GM18909 (cell line): ENCODE results near the gene TRMT44.
A peak's percentile ranks its signal among the peaks of the same experiment; 100 is the strongest.

Experiments
- ATAC-seq: cut with Tn5 transposase; IDR thresholded peaks from one replicate; pipeline ENCODE4 v1.9.1; 2021; ENCODE audit warnings: mild to moderate bottlenecking; ENCODE audit not compliant: unreplicated experiment, poor library complexity

The TRMT44 gene

GRCh38 chr4:8440492-8441311, at the start of gene TRMT44, which contains the start of gene ACOX3:
TSS of gene TRMT44 (plus strand) at chr4:8440777. CDS start at chr4:8440823, 46 bp downstream.
TSS of gene ACOX3 (minus strand) at chr4:8440723. CDS start at chr4:8416521, 24,202 bp downstream.
- peak; percentile 92 for ATAC-seq

GRCh38 chr4:8391071-8391470, 49.5 kb upstream of the TRMT44 start:
- ATAC-seq = no peak

GRCh38 chr4:8391972-8392371, 48.6 kb upstream of the TRMT44 start:
- peak; percentile 75 for ATAC-seq

- ATAC-seq = no peak
Observed at GRCh38 chr4:8392591-8393190, 47.9 kb upstream of the TRMT44 start.

GRCh38 chr4:8393593-8394038, 47.0 kb upstream of the TRMT44 start:
- no peak for ATAC-seq

GRCh38 chr4:8394061-8394519, 46.5 kb upstream of the TRMT44 start:
- no peak for ATAC-seq

- ATAC-seq = no peak
Observed at GRCh38 chr4:8394806-8395205, 45.8 kb upstream of the TRMT44 start.

- ATAC-seq = no peak
Observed at GRCh38 chr4:8395504-8396296, 44.9 kb upstream of the TRMT44 start.

- no peak for ATAC-seq
Observed at GRCh38 chr4:8396762-8397406, 43.7 kb upstream of the TRMT44 start.

- no peak for ATAC-seq
Observed at GRCh38 chr4:8398347-8398746, 42.2 kb upstream of the TRMT44 start.

GRCh38 chr4:8399298-8399697, 41.3 kb upstream of the TRMT44 start:
- ATAC-seq = no peak

- no peak for ATAC-seq
Observed at GRCh38 chr4:8400632-8401325, 39.8 kb upstream of the TRMT44 start.

- no peak for ATAC-seq
Observed at GRCh38 chr4:8401665-8402064, 38.9 kb upstream of the TRMT44 start.

- no peak for ATAC-seq
Observed at GRCh38 chr4:8402181-8402597, 38.4 kb upstream of the TRMT44 start.

- ATAC-seq = no peak
Observed at GRCh38 chr4:8402640-8403039, 37.9 kb upstream of the TRMT44 start.

- ATAC-seq = no peak
Observed at GRCh38 chr4:8403173-8403753, 37.3 kb upstream of the TRMT44 start.

GRCh38 chr4:8403976-8404375, 36.6 kb upstream of the TRMT44 start:
- no peak for ATAC-seq

GRCh38 chr4:8404791-8405515, 35.6 kb upstream of the TRMT44 start:
- no peak for ATAC-seq

GRCh38 chr4:8405516-8405875, 35.1 kb upstream of the TRMT44 start:
- no peak for ATAC-seq
